ENCODE results near the gene THAP6.

DNA sequence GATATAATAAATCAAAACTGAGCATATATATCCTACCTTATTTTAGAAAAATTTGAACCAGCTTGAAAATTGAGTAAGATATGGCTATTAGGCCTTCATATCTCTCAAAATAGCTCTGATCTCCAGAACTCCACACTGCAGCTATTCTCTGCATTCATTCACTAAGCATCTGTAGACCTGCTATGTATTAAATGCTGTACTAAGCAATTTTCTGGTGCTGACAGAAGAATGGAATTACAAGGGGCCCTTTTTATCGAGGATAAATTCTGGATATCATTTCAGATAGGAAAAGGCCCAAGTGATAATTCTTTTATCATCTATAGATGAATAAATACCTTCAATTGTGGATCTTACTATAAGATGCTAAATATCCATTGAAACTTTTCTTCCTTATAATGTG lies 1.9 kb downstream of the THAP6 start:
- no peak for TF ChIP-seq CTCF (IDR thresholded peaks at IDR 0.05; ENCODE audit: poor library complexity)
- no peak for TF ChIP-seq EZH2 (IDR thresholded peaks at IDR 0.05; ENCODE audit: borderline replicate concordance)
- no peak for TF ChIP-seq EZH2phosphoT487 (IDR thresholded peaks at IDR 0.05; ENCODE audit: low read depth, severe bottlenecking, unreplicated experiment)

Measured in hepatocyte (in vitro differentiated cells).